22Rv1 (cell line): ENCODE results near the gene UPK3BL2.
"Not testable (repeated sequence)": the region's sequence is repeated elsewhere in the genome, so short reads cannot be mapped to it uniquely, and the experiment has no call there.

Experiments used
- ZFX ChIP-seq: fragments of 450-650 bp; IDR thresholded peaks from 2 replicates; pipeline ENCODE4 v1.6.1; 2017; ENCODE audit warnings: antibody characterized with exemption, borderline replicate concordance
- TF ChIP-seq, protein P1 (sequence below): fragments of 450-650 bp; IDR thresholded peaks from 2 replicates; pipeline ENCODE4 v1.5.1; 2017; ENCODE audit warnings: mild to moderate bottlenecking

DNA sequence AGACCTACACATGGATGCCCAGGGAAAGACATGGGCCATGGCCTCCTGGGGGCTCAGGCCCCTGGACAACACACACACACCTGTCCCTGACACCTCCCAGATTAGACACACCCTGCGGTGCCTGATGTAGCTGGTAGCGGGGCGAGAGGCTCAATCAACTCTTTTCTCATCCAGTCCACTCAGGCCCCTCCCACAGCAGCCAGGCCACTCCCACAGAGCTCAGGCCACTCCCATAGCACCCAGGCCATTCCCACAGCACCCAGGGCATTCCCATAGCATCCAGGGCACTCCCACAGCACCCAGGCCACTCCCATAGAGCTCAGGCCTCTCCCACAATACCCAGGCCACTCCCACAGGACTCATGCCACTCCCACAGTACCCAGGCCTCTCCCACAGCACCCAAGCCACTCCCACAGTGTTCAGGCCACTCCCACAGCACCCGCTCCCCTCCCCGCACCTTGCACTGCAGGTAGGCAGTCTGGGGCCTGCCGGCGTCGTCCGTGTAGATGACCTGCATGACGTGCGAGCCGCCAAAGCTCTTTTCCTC, 52.9 kb downstream of the UPK3BL2 start:
- TF ChIP-seq, protein P1, sequence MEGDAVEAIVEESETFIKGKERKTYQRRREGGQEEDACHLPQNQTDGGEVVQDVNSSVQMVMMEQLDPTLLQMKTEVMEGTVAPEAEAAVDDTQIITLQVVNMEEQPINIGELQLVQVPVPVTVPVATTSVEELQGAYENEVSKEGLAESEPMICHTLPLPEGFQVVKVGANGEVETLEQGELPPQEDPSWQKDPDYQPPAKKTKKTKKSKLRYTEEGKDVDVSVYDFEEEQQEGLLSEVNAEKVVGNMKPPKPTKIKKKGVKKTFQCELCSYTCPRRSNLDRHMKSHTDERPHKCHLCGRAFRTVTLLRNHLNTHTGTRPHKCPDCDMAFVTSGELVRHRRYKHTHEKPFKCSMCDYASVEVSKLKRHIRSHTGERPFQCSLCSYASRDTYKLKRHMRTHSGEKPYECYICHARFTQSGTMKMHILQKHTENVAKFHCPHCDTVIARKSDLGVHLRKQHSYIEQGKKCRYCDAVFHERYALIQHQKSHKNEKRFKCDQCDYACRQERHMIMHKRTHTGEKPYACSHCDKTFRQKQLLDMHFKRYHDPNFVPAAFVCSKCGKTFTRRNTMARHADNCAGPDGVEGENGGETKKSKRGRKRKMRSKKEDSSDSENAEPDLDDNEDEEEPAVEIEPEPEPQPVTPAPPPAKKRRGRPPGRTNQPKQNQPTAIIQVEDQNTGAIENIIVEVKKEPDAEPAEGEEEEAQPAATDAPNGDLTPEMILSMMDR: not testable (repeated sequence)
- TF ChIP-seq ZFX: not testable (repeated sequence)
